CD4-positive, alpha-beta T cell treated with Interleukin-15 for 1 hour (primary cell): ENCODE measurements around the gene NUDCD3.

Source experiments
- DNase-seq: peaks from one replicate; pipeline ENCODE4 v3.0.0-alpha.2; 2020

The NUDCD3 gene

GRCh38 chr7:44381494-44382220 is 108.8 kb downstream of the NUDCD3 start:
- no peak for DNase-seq

- DNase-seq: no peak
Measured at GRCh38 chr7:44380831-44381493, 109.5 kb downstream of the NUDCD3 start.

- DNase-seq: no peak
Measured at GRCh38 chr7:44380189-44380830, 110.1 kb downstream of the NUDCD3 start.

- DNase-seq: no peak
Measured at GRCh38 chr7:44379366-44380188, 110.9 kb downstream of the NUDCD3 start.

- DNase-seq: no peak
Measured at GRCh38 chr7:44378744-44379143, 111.7 kb downstream of the NUDCD3 start.

- DNase-seq: no peak
Measured at GRCh38 chr7:44377681-44378421, 112.6 kb downstream of the NUDCD3 start.

- no peak for DNase-seq
Measured at GRCh38 chr7:44377134-44377463, 113.4 kb downstream of the NUDCD3 start.

GRCh38 chr7:44376429-44377133 is 113.9 kb downstream of the NUDCD3 start:
- no peak for DNase-seq

GRCh38 chr7:44375926-44376342 is 114.5 kb downstream of the NUDCD3 start:
- no peak for DNase-seq

GRCh38 chr7:44375236-44375699 is 115.2 kb downstream of the NUDCD3 start:
- DNase-seq: no peak

GRCh38 chr7:44374007-44374763 is 116.3 kb downstream of the NUDCD3 start:
- DNase-seq: no peak

GRCh38 chr7:44373418-44373740 is 117.1 kb downstream of the NUDCD3 start:
- no peak for DNase-seq

GRCh38 chr7:44372560-44373417 is 117.7 kb downstream of the NUDCD3 start:
- no peak for DNase-seq

- DNase-seq: no peak
Measured at GRCh38 chr7:44368885-44369284, 121.6 kb downstream of the NUDCD3 start.

GRCh38 chr7:44368455-44368854 is 122.0 kb downstream of the NUDCD3 start:
- no peak for DNase-seq

- no peak for DNase-seq
Measured at GRCh38 chr7:44367475-44368043, 122.9 kb downstream of the NUDCD3 start.

GRCh38 chr7:44366986-44367385 is 123.5 kb downstream of the NUDCD3 start:
- DNase-seq: no peak

- no peak for DNase-seq
Measured at GRCh38 chr7:44353668-44354067, 136.8 kb downstream of the NUDCD3 start.

- DNase-seq: no peak
Measured at GRCh38 chr7:44348851-44349781, 141.3 kb downstream of the NUDCD3 start.
